ENCODE measurements around the gene CARMIL1. TPM values are rescaled to one million over a fixed set of nuclear protein-coding genes. Genes with fewer than 3 reads are reported as not detected.

Gene CARMIL1
- total and polyA plus RNA-seq, 10 of the 15 experiments (the other 5 are each of a cell fraction or from before 2014, with no cell fraction given) = 6.4 to 18.1 (median 10.3) TPM

DNA sequence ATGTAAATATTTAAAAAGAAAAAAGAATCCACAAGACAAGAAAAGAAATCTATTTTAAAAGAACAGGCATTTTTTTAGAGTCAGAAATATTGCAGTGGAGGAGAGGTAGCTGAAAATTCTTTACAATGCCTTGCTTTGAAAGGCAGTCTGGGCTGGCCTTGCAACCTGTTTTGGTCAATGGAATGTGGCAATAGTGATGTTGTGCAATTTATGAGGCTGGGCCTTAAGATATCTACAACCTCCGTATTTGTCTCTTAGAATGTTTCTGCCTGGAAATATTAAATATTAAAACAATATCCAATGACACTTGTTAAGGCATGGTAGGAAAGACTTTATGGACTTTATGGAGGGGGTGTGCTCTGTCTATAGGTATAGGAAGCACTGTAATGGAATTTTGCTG, 358.0 kb downstream of the CARMIL1 start:
- no peaks in the 10 kb centered on the region for H3K79me2 ChIP-seq (ENCODE audit: control insufficient read depth, insufficient read depth, low read length)
- no peaks in the 10 kb centered on the region for H4K20me1 ChIP-seq (ENCODE audit: control insufficient read depth, insufficient read depth)
- H3K9me3 ChIP-seq (replicated peaks; ENCODE audit: control insufficient read depth, insufficient read depth, low read length) = no peaks in the 10 kb centered on the region
- no peak overlapping the region for H3K27ac ChIP-seq (ENCODE audit: control insufficient read depth, insufficient read depth)
- H3K4me3 ChIP-seq = no peak overlapping the region
- ChIA-PET SMC1A (ENCODE audit: uncharacterized antibody, unreplicated experiment) (no interaction called here), POLR2A (no interaction called here), RAD21 (ENCODE audit: unreplicated experiment) (no interaction called here), CTCF (interaction anchor here (1.0 kb wide), 1 partner anchor 371 kb away, joined by 3 read pairs; no protein-coding TSS in a partner anchor)
- H2AFZ ChIP-seq (ENCODE audit: control insufficient read depth, low read depth, low read length) = no peak overlapping the region
- no peak for FAIRE-seq
- TF ChIP-seq HSF1 (IDR thresholded peaks at IDR 0.05; ENCODE audit: low read depth, low read length) = no peak
- TF ChIP-seq CBFB (IDR thresholded peaks at IDR 0.05; ENCODE audit: low read depth) = no peak
- TF ChIP-seq SMAD1 (IDR thresholded peaks at IDR 0.05; ENCODE audit: low read depth, partially characterized antibody) = no peak
- TF ChIP-seq FOXM1 (IDR thresholded peaks at IDR 0.05; ENCODE audit: low read depth, low read length) = no peak
- TF ChIP-seq ATF7 (IDR thresholded peaks at IDR 0.05; ENCODE audit: low read depth) = no peak
- TF ChIP-seq SMC3 (IDR thresholded peaks at IDR 0.05; ENCODE audit: borderline replicate concordance, low read length) = no peak
- TF ChIP-seq CTCF (IDR thresholded peaks at IDR 0.05 in 2 of 3, conservative IDR thresholded peaks at IDR 0.05 in 1 of 3; ENCODE audit: control insufficient read depth in 2 of 3, extremely low read depth in 1 of 3, insufficient read depth in 1 of 3, low read depth in 3 of 3, low read length in 3 of 3) = no peak
- TF ChIP-seq MEF2B (IDR thresholded peaks at IDR 0.05; ENCODE audit: partially characterized antibody, poor library complexity, severe bottlenecking) = no peak
- no peak for TF ChIP-seq REST (IDR thresholded peaks at IDR 0.05; ENCODE audit: low read depth, low read length)
- TF ChIP-seq EZH2 (IDR thresholded peaks at IDR 0.05; ENCODE audit: borderline replicate concordance, control insufficient read depth, low read depth, low read length) = no peak
- TF ChIP-seq PML (IDR thresholded peaks at IDR 0.05; ENCODE audit: low read length) = no peak
- TF ChIP-seq E2F4 (IDR thresholded peaks at IDR 0.05; ENCODE audit: low read depth, low read length) = no peak
- TF ChIP-seq GABPA (IDR thresholded peaks at IDR 0.05; ENCODE audit: low read depth) = no peak
- no peak for TF ChIP-seq RAD51 (IDR thresholded peaks at IDR 0.05)
- no peak for TF ChIP-seq NR2C2 (IDR thresholded peaks at IDR 0.05; ENCODE audit: borderline replicate concordance, control insufficient read depth, insufficient read length, low read depth)
- no peak overlapping the region for H3K4me2 ChIP-seq (ENCODE audit: control insufficient read depth, insufficient read depth)
- DNase-seq (ENCODE audit: low read depth, low spot score) = no peak
- in situ Hi-C loops (cut with MboI) (no loop called here), intact Hi-C loops (cut with micrococcal nuclease; ENCODE audit: unreplicated experiment) (no loop called here)
- H3K9ac ChIP-seq (ENCODE audit: control insufficient read depth, insufficient read depth, low read length) = no peak overlapping the region
- peaks cover 0 to 6% of the 10 kb centered on the region in 2 experiments; a peak in 2 of 4 replicates for H3K27me3 ChIP-seq (replicated peaks in 1 of 2; ENCODE audit: control insufficient read depth in 2 of 2, insufficient read depth in 2 of 2, low read length in 1 of 2)
- WGBS (ENCODE audit: insufficient coverage, insufficient replicate concordance, low lambda C conversion rate, missing lambda C conversion rate) = 0% methylated on average over 1 of the region's 1 CpG
- no TSS peak for BruUV-seq (replicated peaks)
- H3K36me3 ChIP-seq (ENCODE audit: control insufficient read depth in 2 of 2, insufficient read depth in 2 of 2, low read length in 1 of 2) = no peaks in the 10 kb centered on the region
- ATAC-seq = no peak
- no peaks in the 10 kb centered on the region for H3K4me1 ChIP-seq (ENCODE audit: control insufficient read depth, insufficient read depth, low read length)
